ENCODE measurements around the gene CNTN4. TPM values are rescaled to one million over a fixed set of nuclear protein-coding genes. Genes with fewer than 3 reads are reported as not detected.

Gene CNTN4
- total RNA-seq, 3 donors from 2014 or later: not detected

- no peaks in the 10 kb centered on the region for H3K9me3 Mint-ChIP-seq
- ATAC-seq: no peak
- H3K4me1 Mint-ChIP-seq (ENCODE audit: low read depth): no peaks in the 10 kb centered on the region
These were observed 914.8 kb downstream of the CNTN4 start for GRCh38 chr3:3013317-3014052.

DNA sequence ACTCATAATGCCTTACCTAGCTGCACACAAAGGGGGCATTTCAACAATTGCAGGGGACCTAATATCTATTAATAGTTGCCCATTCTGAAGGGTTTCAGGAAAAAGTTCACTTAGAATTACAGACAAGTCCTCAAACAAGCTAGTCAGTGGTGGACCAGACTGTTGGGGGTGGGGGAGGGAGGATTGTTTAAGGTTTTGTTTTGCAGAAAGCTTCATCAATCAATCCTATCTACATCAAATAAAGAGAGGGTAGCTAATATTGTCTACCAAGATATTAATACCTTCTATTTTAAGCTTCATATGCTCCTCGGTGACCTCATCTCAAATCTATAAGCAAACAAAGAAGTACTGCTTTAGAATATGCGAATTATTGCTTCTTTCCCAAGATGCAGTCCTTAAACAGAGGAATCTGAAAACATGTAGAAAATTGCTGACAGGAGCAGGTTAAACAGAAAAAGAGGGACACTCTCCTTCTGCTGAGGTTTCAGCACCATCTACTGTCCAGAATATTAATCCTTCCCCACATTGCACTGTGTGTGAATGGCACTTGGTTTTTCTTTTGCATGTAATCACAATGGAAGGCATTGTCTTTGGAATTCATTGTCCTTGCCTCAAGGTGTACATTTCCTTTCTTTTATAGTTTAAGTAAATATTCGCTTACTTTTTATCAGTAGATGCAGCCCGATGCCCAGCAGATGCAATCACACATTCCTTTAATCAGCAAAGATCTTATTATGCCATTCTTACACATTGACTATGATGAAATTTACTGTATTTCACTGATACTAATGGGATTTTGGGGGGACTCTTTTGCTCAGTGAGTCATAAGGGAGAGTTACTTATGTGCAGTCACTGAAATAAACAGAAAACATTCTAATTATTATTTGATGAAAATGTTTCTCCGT lies 916.8 kb downstream of the CNTN4 start:
- Mint-ChIP-seq H3K4me3 (no peak overlapping the region), H3K9me3 (no peaks in the 10 kb centered on the region), H3K4me1 (ENCODE audit: low read depth) (no peaks in the 10 kb centered on the region), H3K36me3 (ENCODE audit: insufficient read depth) (no peaks in the 10 kb centered on the region), H3K27me3 (ENCODE audit: low read depth) (peaks cover 13% of the 10 kb centered on the region)
- ATAC-seq: no peak
- DNase-seq: no peak

More at GRCh38 chr3:3013317-3014052, 914.8 kb downstream of the CNTN4 start:
- no peaks in the 10 kb centered on the region for H3K36me3 Mint-ChIP-seq (ENCODE audit: insufficient read depth)
- DNase-seq: no peak
- H3K27me3 Mint-ChIP-seq (ENCODE audit: low read depth): peaks cover 8% of the 10 kb centered on the region
- H3K4me3 Mint-ChIP-seq: no peak overlapping the region

GRCh38 chr3:3016226-3016625 lies 917.6 kb downstream of the CNTN4 start:
- Mint-ChIP-seq H3K27me3 (ENCODE audit: low read depth) (peaks cover 13% of the 10 kb centered on the region), H3K4me1 (ENCODE audit: low read depth) (no peaks in the 10 kb centered on the region), H3K36me3 (ENCODE audit: insufficient read depth) (no peaks in the 10 kb centered on the region), H3K4me3 (no peak overlapping the region), H3K9me3 (no peaks in the 10 kb centered on the region)
- DNase-seq (no peak), ATAC-seq (no peak)

DNA sequence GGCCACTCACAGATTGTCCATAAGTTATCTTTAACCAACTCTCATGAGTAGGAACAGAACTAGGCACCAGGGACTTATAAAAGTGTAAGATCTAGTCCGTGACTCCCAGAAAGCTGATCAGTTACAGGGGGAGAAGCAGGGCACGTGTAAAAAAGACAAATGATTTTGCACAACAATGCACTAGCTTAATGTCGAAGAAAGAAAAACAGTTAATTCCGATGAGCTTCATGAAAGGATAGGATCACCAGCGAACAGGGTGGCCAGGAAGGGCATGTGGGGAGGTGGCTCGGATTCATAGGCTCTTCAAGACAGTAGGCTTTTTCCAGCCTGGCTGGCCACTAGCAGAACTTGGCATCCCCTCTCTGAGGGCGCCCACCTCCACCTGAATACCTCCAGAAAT lies 921.5 kb downstream of the CNTN4 start:
- Mint-ChIP-seq H3K36me3 (ENCODE audit: insufficient read depth) (no peaks in the 10 kb centered on the region), H3K4me3 (no peak overlapping the region), H3K4me1 (ENCODE audit: low read depth) (no peaks in the 10 kb centered on the region), H3K27me3 (ENCODE audit: low read depth) (peaks cover 19% of the 10 kb centered on the region), H3K9me3 (no peaks in the 10 kb centered on the region)
- DNase-seq (no peak), ATAC-seq (no peak)

DNA sequence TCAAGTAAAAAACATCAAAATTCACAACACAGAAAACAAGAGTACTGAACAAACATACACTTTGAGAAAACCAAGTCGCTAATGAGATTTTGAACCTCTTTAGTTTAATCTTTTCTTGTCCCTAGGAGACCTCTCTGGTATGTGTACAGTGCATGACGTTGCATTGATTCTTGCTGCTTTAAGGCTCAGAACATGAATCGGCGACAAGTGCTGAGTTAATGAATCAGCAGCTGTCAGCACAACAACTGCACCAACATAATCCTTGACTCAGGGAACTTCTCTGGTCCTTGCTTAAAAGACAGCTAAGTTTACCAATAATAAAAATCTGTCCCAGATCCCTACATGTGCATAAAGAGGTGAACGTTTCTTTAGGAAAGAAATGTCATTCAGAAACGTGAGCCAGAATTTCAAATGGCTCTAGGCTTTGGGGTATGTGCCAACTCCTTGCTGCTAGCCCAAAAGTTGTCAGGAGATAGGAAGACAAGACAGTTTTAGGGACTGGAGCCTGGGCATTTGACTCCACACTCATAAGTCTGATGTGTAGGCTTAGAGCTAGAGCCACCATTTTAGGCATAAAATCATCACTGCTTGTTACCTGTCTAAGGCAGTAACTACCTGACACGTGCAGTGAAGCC lies 924.6 kb downstream of the CNTN4 start:
- H3K4me3 Mint-ChIP-seq: no peak overlapping the region
- H3K36me3 Mint-ChIP-seq (ENCODE audit: insufficient read depth): no peaks in the 10 kb centered on the region
- DNase-seq (no peak), ATAC-seq (no peak)
- H3K9me3 Mint-ChIP-seq: no peaks in the 10 kb centered on the region
- peaks cover 8% of the 10 kb centered on the region for H3K4me1 Mint-ChIP-seq (ENCODE audit: low read depth)
- peaks cover 14% of the 10 kb centered on the region for H3K27me3 Mint-ChIP-seq (ENCODE audit: low read depth)

DNA sequence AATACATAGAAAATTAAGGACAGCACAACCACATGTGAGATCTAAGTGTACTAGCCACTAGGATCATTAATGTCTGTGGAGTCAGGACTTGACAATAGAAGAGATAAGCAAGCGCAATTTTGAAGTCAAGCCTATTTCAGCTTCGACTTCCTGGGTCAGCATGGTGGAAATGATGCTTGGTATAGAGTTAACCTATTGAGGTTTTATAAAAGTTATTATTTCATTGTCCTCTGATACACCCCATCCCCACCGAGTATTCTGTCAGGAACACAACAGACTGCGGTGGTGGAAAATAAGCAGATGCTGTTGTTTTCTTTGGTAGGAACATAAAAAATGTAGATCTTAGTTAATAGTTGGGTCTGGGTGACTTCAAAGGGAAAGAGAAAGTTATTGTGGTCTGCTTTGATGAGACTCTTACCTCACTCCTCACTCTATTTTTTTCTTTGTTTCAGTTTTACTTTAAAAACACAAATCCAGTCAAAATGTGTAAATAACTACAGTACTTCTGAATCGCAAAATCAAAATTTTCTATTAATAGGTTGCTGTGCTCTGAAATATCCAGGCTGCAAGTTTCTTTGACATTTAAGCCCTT lies 929.4 kb downstream of the CNTN4 start:
- DNase-seq: no peak
- peak overlapping the region; percentile 23 for H3K4me3 Mint-ChIP-seq
- H3K4me1 Mint-ChIP-seq (ENCODE audit: low read depth): peaks cover 12% of the 10 kb centered on the region

GRCh38 chr3:3031326-3031725 lies 932.7 kb downstream of the CNTN4 start:
- DNase-seq: no peak
- Mint-ChIP-seq H3K9me3 (no peaks in the 10 kb centered on the region), H3K36me3 (ENCODE audit: insufficient read depth) (no peaks in the 10 kb centered on the region), H3K27me3 (ENCODE audit: low read depth) (no peaks in the 10 kb centered on the region), H3K4me1 (ENCODE audit: low read depth) (peaks cover 12% of the 10 kb centered on the region), H3K4me3 (no peak overlapping the region)
- ATAC-seq: no peak

More for the DNA sequence above, 929.4 kb downstream of the CNTN4 start:
- Mint-ChIP-seq H3K27me3 (ENCODE audit: low read depth) (peaks cover 3% of the 10 kb centered on the region), H3K36me3 (ENCODE audit: insufficient read depth) (no peaks in the 10 kb centered on the region), H3K9me3 (no peaks in the 10 kb centered on the region)
- ATAC-seq: peak; percentile 62 to 69

DNA sequence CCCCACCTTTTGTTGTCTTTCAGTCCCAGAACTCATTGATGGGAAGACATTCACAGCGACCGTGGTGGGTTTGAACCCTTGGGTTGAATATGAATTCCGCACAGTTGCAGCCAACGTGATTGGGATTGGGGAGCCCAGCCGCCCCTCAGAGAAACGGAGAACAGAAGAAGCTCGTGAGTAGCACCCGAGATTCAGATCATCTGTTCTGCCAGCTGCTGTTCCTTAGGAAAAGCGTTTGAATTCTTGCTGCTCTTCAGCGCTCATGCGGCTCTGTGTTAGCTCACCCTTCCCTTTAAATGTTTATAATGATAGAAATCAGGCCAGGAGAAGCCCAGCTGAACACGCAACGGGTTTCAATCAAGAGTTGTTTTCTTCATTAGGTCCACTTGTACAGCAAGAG lies 938.5 kb downstream of the CNTN4 start:
- no peaks in the 10 kb centered on the region for H3K36me3 Mint-ChIP-seq (ENCODE audit: insufficient read depth)
- no peak for ATAC-seq
- no peak for DNase-seq
- H3K27me3 Mint-ChIP-seq (ENCODE audit: low read depth): peaks cover 9% of the 10 kb centered on the region
- H3K4me3 Mint-ChIP-seq: no peak overlapping the region
- no peaks in the 10 kb centered on the region for H3K4me1 Mint-ChIP-seq (ENCODE audit: low read depth)
- no peaks in the 10 kb centered on the region for H3K9me3 Mint-ChIP-seq

GRCh38 chr3:3038201-3038991 lies 939.7 kb downstream of the CNTN4 start:
- Mint-ChIP-seq H3K27me3 (ENCODE audit: low read depth) (peaks cover 9% of the 10 kb centered on the region), H3K4me3 (no peak overlapping the region), H3K4me1 (ENCODE audit: low read depth) (no peaks in the 10 kb centered on the region), H3K36me3 (ENCODE audit: insufficient read depth) (no peaks in the 10 kb centered on the region), H3K9me3 (no peaks in the 10 kb centered on the region)
- ATAC-seq (no peak), DNase-seq (no peak)

DNA sequence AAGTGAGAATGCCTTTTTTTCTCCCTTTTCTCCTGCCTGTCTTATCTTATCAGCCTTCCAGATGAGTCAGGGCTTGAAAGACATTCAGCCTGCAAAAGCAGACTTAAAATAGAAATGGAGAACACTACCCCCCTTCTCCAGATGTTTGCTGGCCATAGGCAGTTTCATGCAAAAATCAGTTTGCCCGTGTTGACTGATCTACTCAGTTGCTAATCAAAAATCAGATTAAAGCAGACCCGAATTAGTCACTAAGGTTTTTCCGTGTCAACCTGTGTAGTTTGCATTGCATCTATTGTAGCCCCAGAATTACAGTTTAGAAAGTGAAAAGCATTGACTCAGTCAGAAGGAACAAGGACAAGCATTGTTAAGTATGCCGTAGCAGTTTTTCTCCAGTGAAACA lies 955.3 kb downstream of the CNTN4 start:
- H3K4me3 Mint-ChIP-seq: no peak overlapping the region
- no peaks in the 10 kb centered on the region for H3K36me3 Mint-ChIP-seq (ENCODE audit: insufficient read depth)
- H3K4me1 Mint-ChIP-seq (ENCODE audit: low read depth): no peaks in the 10 kb centered on the region
- no peaks in the 10 kb centered on the region for H3K27me3 Mint-ChIP-seq (ENCODE audit: low read depth)
- peak in 1 of 2 donors; percentile 51 for ATAC-seq
- no peaks in the 10 kb centered on the region for H3K9me3 Mint-ChIP-seq
- no peak for DNase-seq

DNA sequence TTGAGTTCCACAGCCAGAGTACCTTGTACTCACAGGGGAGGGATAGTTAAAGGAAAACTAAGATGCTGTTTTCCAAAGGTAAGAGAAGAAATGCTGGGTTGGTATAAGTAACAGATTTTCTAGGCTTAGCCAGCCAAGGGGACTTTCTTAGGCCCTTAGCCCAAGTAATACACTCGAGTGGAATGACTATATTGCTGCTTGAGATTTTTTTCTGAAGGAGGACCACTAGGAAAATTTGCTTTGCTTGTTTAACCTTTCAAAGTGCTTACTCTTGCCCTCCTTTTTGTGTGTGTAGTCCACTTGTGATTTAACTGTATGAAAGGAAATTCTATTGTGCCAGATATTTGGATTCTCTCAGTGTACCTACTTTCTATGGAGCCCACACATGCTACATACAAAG lies 961.0 kb downstream of the CNTN4 start:
- H3K4me3 Mint-ChIP-seq: no peak overlapping the region
- H3K4me1 Mint-ChIP-seq (ENCODE audit: low read depth): no peaks in the 10 kb centered on the region
- no peak for ATAC-seq
- no peaks in the 10 kb centered on the region for H3K9me3 Mint-ChIP-seq
- no peaks in the 10 kb centered on the region for H3K27me3 Mint-ChIP-seq (ENCODE audit: low read depth)
- DNase-seq: no peak
- no peaks in the 10 kb centered on the region for H3K36me3 Mint-ChIP-seq (ENCODE audit: insufficient read depth)

DNA sequence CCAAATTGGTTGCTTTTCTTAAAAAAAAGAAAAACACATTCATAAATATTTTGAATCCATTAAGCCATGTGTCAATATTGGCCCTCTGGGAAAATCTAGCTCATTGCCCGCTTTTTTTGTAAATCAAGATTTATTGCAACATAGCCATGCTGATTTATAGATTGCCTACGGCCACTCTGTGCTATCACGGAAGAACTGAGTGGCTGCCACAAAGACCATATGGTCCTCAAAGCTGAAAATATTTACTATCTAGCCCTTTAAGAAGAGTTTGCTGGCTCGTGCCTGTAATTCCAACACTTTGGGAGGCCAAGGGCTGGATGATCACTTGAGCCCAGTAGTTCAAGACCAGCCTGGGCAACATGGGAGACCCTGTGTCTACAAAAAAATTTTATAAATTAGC lies 965.6 kb downstream of the CNTN4 start:
- Mint-ChIP-seq H3K4me1 (ENCODE audit: low read depth) (no peaks in the 10 kb centered on the region), H3K36me3 (ENCODE audit: insufficient read depth) (no peaks in the 10 kb centered on the region), H3K4me3 (no peak overlapping the region), H3K27me3 (ENCODE audit: low read depth) (no peaks in the 10 kb centered on the region), H3K9me3 (no peaks in the 10 kb centered on the region)
- no peak for DNase-seq
- no peak for ATAC-seq

DNA sequence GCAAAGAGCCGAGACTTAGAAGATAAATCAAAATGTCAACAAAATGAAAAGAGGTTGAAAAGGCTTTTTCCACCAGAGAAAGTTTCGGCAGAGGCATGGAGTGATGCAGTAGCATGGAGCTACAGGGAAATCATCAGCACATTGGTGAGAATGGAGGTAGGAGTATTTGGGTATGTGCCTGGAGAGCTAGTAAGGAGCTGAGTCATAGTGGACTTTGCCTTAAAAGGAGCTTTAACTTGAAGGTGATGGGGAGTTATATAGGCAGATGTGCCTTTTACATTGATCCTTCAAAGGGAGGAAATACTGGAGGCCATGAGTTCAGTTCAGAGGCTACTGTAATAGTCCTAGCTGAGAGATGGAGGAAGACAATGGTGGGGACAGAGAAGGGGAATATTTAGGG lies 967.2 kb downstream of the CNTN4 start:
- no peaks in the 10 kb centered on the region for H3K4me1 Mint-ChIP-seq (ENCODE audit: low read depth)
- ATAC-seq: no peak
- H3K36me3 Mint-ChIP-seq (ENCODE audit: insufficient read depth): no peaks in the 10 kb centered on the region
- H3K4me3 Mint-ChIP-seq: no peak overlapping the region
- no peaks in the 10 kb centered on the region for H3K9me3 Mint-ChIP-seq
- no peak for DNase-seq
- no peaks in the 10 kb centered on the region for H3K27me3 Mint-ChIP-seq (ENCODE audit: low read depth)

- ATAC-seq (no peak), DNase-seq (no peak)
- H3K36me3 Mint-ChIP-seq (ENCODE audit: insufficient read depth): no peaks in the 10 kb centered on the region
- no peaks in the 10 kb centered on the region for H3K27me3 Mint-ChIP-seq (ENCODE audit: low read depth)
- no peak overlapping the region for H3K4me3 Mint-ChIP-seq
- H3K4me1 Mint-ChIP-seq (ENCODE audit: low read depth): no peaks in the 10 kb centered on the region
- H3K9me3 Mint-ChIP-seq: no peaks in the 10 kb centered on the region
These were observed 967.7 kb downstream of the CNTN4 start for GRCh38 chr3:3066378-3066777.

Data from activated T-cell treated with anti-CD3 and anti-CD28 coated beads, Interleukin-2, amount 50 U/mL, for 4 hours (primary cell).